HCT116 (cell line): ENCODE data around the gene BTBD9. TPM values are rescaled to one million over a fixed set of nuclear protein-coding genes. Genes with fewer than 3 reads are reported as not detected.

Experiments
- ATAC-seq: fragments of 200-7000 bp; cut with Tn5 transposase; 2 replicates; pipeline ENCODE4 v1.9.1; 2020; ENCODE audit warnings: mild to moderate bottlenecking, moderate library complexity
- BruUV-seq: library from RNA; stranded (reverse); fragments of 400-500 nt; replicated peaks from 2 replicates; lab custom pipeline; 2021; lab: Mats Ljungman, UMichigan
- CTCF ChIA-PET: fragments of 300-600 bp; sonication (Branson Sonifier 250); formaldehyde crosslinking; loops from one replicate; lab custom pipeline; 2021; ENCODE audit warnings: antibody characterized with exemption; lab: Charles Lee
- POLR2A ChIA-PET: fragments of 300-600, 350-600 bp; sonication (Branson Sonifier 250); formaldehyde crosslinking; loops from one replicate; lab custom pipeline; 2021; ENCODE audit warnings: antibody characterized with exemption; lab: Charles Lee
- RAD21 ChIA-PET, 2 experiments: fragments of 300-600 bp; sonication (Branson Sonifier 250); formaldehyde crosslinking; loops; one replicate each; lab custom pipeline; 2023; ENCODE audit warnings: low total read pairs in 2 of 2; ENCODE audit not compliant: uncharacterized antibody in 2 of 2, unreplicated experiment in 2 of 2, low non-redundant PET in 1 of 2; lab: Charles Lee
- DNase-seq: peaks from one replicate; pipeline ENCODE4 v3.0.0-alpha.2; 2010; ENCODE audit warnings: low read depth, low spot score
- H2AFZ ChIP-seq: fragments of 200-600 bp; shearing (Covaris generic), sonication (generic); 2 replicates; pipeline ENCODE4 v1.6.1; 2017; ENCODE audit warnings: low read depth, mixed run types, mixed read lengths, antibody characterized with exemption, low read length; ENCODE audit not compliant: poor library complexity, severe bottlenecking
- H3K27ac ChIP-seq: 2 replicates; pipeline ENCODE4 v1.5.1; 2012; ENCODE audit warnings: low read depth, low read length
- H3K27me3 ChIP-seq: fragments of 200-600 bp; sonication (generic); 2 replicates; pipeline ENCODE4 v1.6.1; 2016; ENCODE audit warnings: mixed run types, low read length, mixed read lengths; ENCODE audit not compliant: insufficient read depth
- H3K36me3 ChIP-seq, 2 experiments: fragments of 200-500 bp in 1 of 2; fragments of 200-600 bp in 1 of 2; sonication (Bioruptor generic) in 1 of 2; sonication (generic) in 1 of 2; 2 replicates each; pipeline versions ENCODE4 v1.5.1 to v1.6.1; 2014 to 2016; ENCODE audit warnings: low read length in 2 of 2, inconsistent platforms in 1 of 2, mixed read lengths in 1 of 2, mixed run types in 1 of 2; ENCODE audit not compliant: insufficient read depth in 2 of 2, control insufficient read depth in 1 of 2
- H3K4me1 ChIP-seq, 2 experiments: fragments of 200-600 bp in 1 of 2; sonication (generic) in 1 of 2; 2 replicates each; pipeline versions ENCODE4 v1.5.1 to v1.6.1; 2012 to 2017; ENCODE audit warnings: low read length in 2 of 2, inconsistent platforms in 1 of 2, mild to moderate bottlenecking in 1 of 2, mixed read lengths in 1 of 2, mixed run types in 1 of 2, moderate library complexity in 1 of 2; ENCODE audit not compliant: insufficient read depth in 2 of 2, control insufficient read depth in 1 of 2
- H3K4me2 ChIP-seq: fragments of 200-600 bp; sonication (generic); 2 replicates; pipeline ENCODE4 v1.6.1; 2017; ENCODE audit warnings: mixed run types, low read length, mixed read lengths
- H3K4me3 ChIP-seq, 2 experiments: fragments of 200-600 bp in 1 of 2; sonication (generic) in 1 of 2; replicated peaks in 1 of 2; 2 replicates each; pipeline ENCODE4 v1.5.1; 2011 to 2016; ENCODE audit warnings: low read length in 2 of 2, control low read depth in 1 of 2, low read depth in 1 of 2, mild to moderate bottlenecking in 1 of 2, mixed read lengths in 1 of 2, mixed run types in 1 of 2
- H3K79me2 ChIP-seq: fragments of 200-600 bp; sonication (generic); 2 replicates; pipeline ENCODE4 v1.6.1; 2017; ENCODE audit warnings: mild to moderate bottlenecking, mixed run types, low read length, moderate library complexity, mixed read lengths; ENCODE audit not compliant: insufficient read depth
- H3K9ac ChIP-seq: fragments of 200-600 bp; sonication (generic); 2 replicates; pipeline ENCODE4 v1.6.1; 2016; ENCODE audit warnings: low read length, mixed read lengths
- H3K9me2 ChIP-seq: fragments of 200-600 bp; sonication (generic), shearing (Covaris generic); 2 replicates; pipeline ENCODE4 v1.6.1; 2017; ENCODE audit warnings: mixed run types, mild to moderate bottlenecking, moderate library complexity; ENCODE audit not compliant: insufficient read depth
- H3K9me3 ChIP-seq, 2 experiments: fragments of 200-500 bp in 1 of 2; fragments of 200-600 bp in 1 of 2; sonication (Bioruptor generic) in 1 of 2; sonication (generic) in 1 of 2; 2 replicates each; pipeline ENCODE4 v1.6.1; 2014 to 2017; ENCODE audit warnings: low read length in 2 of 2, mixed read lengths in 2 of 2, inconsistent platforms in 1 of 2, low read depth in 1 of 2, mild to moderate bottlenecking in 1 of 2, mixed run types in 1 of 2, moderate library complexity in 1 of 2; ENCODE audit not compliant: control insufficient read depth in 1 of 2, insufficient read depth in 1 of 2
- H4K20me1 ChIP-seq: fragments of 200-600 bp; sonication (generic), shearing (Covaris generic); 2 replicates; pipeline ENCODE4 v1.6.1; 2017; ENCODE audit warnings: mixed run types, mild to moderate bottlenecking, moderate library complexity; ENCODE audit not compliant: insufficient read depth
- ATF3 ChIP-seq: IDR thresholded peaks from 2 replicates; pipeline ENCODE4 v1.6.1; 2012
- CEBPB ChIP-seq: IDR thresholded peaks from 2 replicates; pipeline ENCODE4 v1.6.1; 2012; ENCODE audit warnings: low read depth
- CTCF ChIP-seq, 3 experiments: fragments of 200-600 bp in 1 of 3; sonication (generic) in 1 of 3; IDR thresholded peaks in 2 of 3; conservative IDR thresholded peaks in 1 of 3; 2 replicates each; pipeline ENCODE4 v1.5.1; 2012 to 2017; ENCODE audit warnings: low read depth in 2 of 3, low read length in 2 of 3, antibody characterized with exemption in 1 of 3, borderline replicate concordance in 1 of 3, control low read depth in 1 of 3, mild to moderate bottlenecking in 1 of 3, mixed read lengths in 1 of 3, mixed run types in 1 of 3, moderate library complexity in 1 of 3; ENCODE audit not compliant: insufficient read depth in 1 of 3
- EGR1 ChIP-seq: IDR thresholded peaks from 2 replicates; pipeline ENCODE4 v1.6.1; 2012; ENCODE audit warnings: low read depth
- ELF1 ChIP-seq: IDR thresholded peaks from 2 replicates; pipeline ENCODE4 v1.6.1; 2012; ENCODE audit warnings: low read depth, borderline replicate concordance
- EZH2 ChIP-seq: fragments of 200-600 bp; sonication (generic); IDR thresholded peaks from 2 replicates; pipeline ENCODE4 v1.6.1; 2017; ENCODE audit warnings: antibody characterized with exemption, mixed run types
- EZH2phosphoT487 ChIP-seq: fragments of 200-600 bp; IDR thresholded peaks from 2 replicates; pipeline ENCODE4 v1.6.1; 2018; ENCODE audit warnings: antibody characterized with exemption, borderline replicate concordance
- FOSL1 ChIP-seq: IDR thresholded peaks from 2 replicates; pipeline ENCODE4 v1.6.1; 2012; ENCODE audit warnings: low read depth
- MAX ChIP-seq: IDR thresholded peaks from 2 replicates; pipeline ENCODE4 v1.6.1; 2012
- POLR2A ChIP-seq: IDR thresholded peaks from 2 replicates; pipeline ENCODE4 v1.7.0; 2011; ENCODE audit warnings: borderline replicate concordance; ENCODE audit not compliant: insufficient read depth, insufficient read length; ENCODE audit errors: extremely low read depth
- POLR2AphosphoS5 ChIP-seq: IDR thresholded peaks from 2 replicates; pipeline ENCODE4 v1.6.1; 2011; ENCODE audit warnings: mild to moderate bottlenecking, low read depth, low read length, moderate library complexity
- RAD21 ChIP-seq: IDR thresholded peaks from 2 replicates; pipeline ENCODE4 v1.6.1; 2012; ENCODE audit warnings: low read depth, mild to moderate bottlenecking
- SP1 ChIP-seq: IDR thresholded peaks from 2 replicates; pipeline ENCODE4 v1.6.1; 2012; ENCODE audit warnings: low read depth
- SRF ChIP-seq: IDR thresholded peaks from 2 replicates; pipeline ENCODE4 v1.6.1; 2012; ENCODE audit warnings: low read depth
- YY1 ChIP-seq: IDR thresholded peaks from 2 replicates; pipeline ENCODE4 v1.6.1; 2011; ENCODE audit warnings: low read length, low read depth, moderate library complexity, mild to moderate bottlenecking; ENCODE audit not compliant: insufficient replicate concordance; ENCODE audit errors: extremely low read depth
- ZBTB33 ChIP-seq: IDR thresholded peaks from 2 replicates; pipeline ENCODE4 v1.6.1; 2011; ENCODE audit warnings: mild to moderate bottlenecking, low read length, moderate library complexity; ENCODE audit not compliant: insufficient replicate concordance; ENCODE audit errors: extremely low read depth
- ZFX ChIP-seq: fragments of 450-650 bp; IDR thresholded peaks from 2 replicates; pipeline ENCODE4 v1.6.1; 2017
- ZNF274 ChIP-seq: fragments of 200-500 bp; sonication (Bioruptor generic); IDR thresholded peaks from 2 replicates; pipeline ENCODE4 v1.6.1; 2014; ENCODE audit warnings: mild to moderate bottlenecking, low read depth, low read length, inconsistent platforms
- intact Hi-C: fragments of 100-400 bp; cut with micrococcal nuclease; formaldehyde crosslinking; loops from 2 replicates; pipeline ENCODE4 v1.10.0; 2022
- total RNA-seq: library from RNA; stranded (reverse); gene quantifications from one replicate; pipeline ENCODE4 v1.2.1, GENCODE V29; 2021; ENCODE audit not compliant: unreplicated experiment

The BTBD9 gene
- total RNA-seq, 1 experiment from 2014 or later: 10.9 TPM

GRCh38 chr6:38216451-38216850, 423.3 kb downstream of the BTBD9 start:
- Histone ChIP-seq H3K9me3 (no peaks in the 10 kb centered on the region), H3K4me3 (no peak overlapping the region), H2AFZ (no peak overlapping the region), H3K9me2 (no peaks in the 10 kb centered on the region), H3K4me1 (no peaks in the 10 kb centered on the region)
- ChIA-PET CTCF (no interaction called here), RAD21 (no interaction called here)
- ATAC-seq: no peak
- TF ChIP-seq ZNF274: no peak
- no peak for TF ChIP-seq ATF3
- TF ChIP-seq EGR1: no peak
- TF ChIP-seq CTCF (IDR thresholded peaks at IDR 0.05 in 2 of 3, conservative IDR thresholded peaks at IDR 0.05 in 1 of 3; ENCODE audit: borderline replicate concordance in 1 of 3, insufficient read depth in 1 of 3, low read depth in 2 of 3, low read length in 2 of 3): no peak
- no peak for TF ChIP-seq EZH2
- no peak for TF ChIP-seq SP1
- TF ChIP-seq ELF1: no peak
- no peak for TF ChIP-seq EZH2phosphoT487
- TF ChIP-seq SRF: no peak
- TF ChIP-seq MAX: no peak
- TF ChIP-seq ZBTB33: no peak
- TF ChIP-seq RAD21: no peak
- no peak for TF ChIP-seq YY1
- TF ChIP-seq POLR2A: no peak
- TF ChIP-seq CEBPB: no peak
- no peak for TF ChIP-seq POLR2AphosphoS5
- no peak for TF ChIP-seq FOSL1
- no peak for TF ChIP-seq ZFX
- TF ChIP-seq, all 23 proteins: peak for 0
- no peaks in the 10 kb centered on the region for H3K79me2 ChIP-seq
- H3K27me3 ChIP-seq: no peaks in the 10 kb centered on the region
- no peak overlapping the region for H3K4me2 ChIP-seq
- H3K9ac ChIP-seq: no peak overlapping the region
- H4K20me1 ChIP-seq: no peaks in the 10 kb centered on the region
- intact Hi-C loops: no loop called here
- DNase-seq: no peak
- no peak overlapping the region for H3K27ac ChIP-seq
- no peaks in the 10 kb centered on the region for H3K36me3 ChIP-seq
- BruUV-seq: no TSS peak
- POLR2A ChIA-PET: no interaction called here
